Lung (tissue), 12 donors: Measurements from ENCODE around the gene ZNF71. TPM values are rescaled to one million over a fixed set of nuclear protein-coding genes. Genes with fewer than 3 reads are reported as not detected.

Source experiments
- ATAC-seq: fragments of 200-7000 bp; cut with Tn5 transposase; one replicate; pipeline ENCODE4 v1.9.1; 2020; ENCODE audit warnings: moderate number of reproducible peaks; ENCODE audit not compliant: insufficient read depth, low FRiP score
- DNase-seq, 3 donors: peaks; one replicate each; pipeline ENCODE4 v3.0.0-alpha.2; 2013 to 2017
- H3K27ac ChIP-seq, 2 donors: one replicate each; pipeline ENCODE4 v1.5.1; 2013; ENCODE audit warnings: mild to moderate bottlenecking in 2 of 2, moderate library complexity in 2 of 2, control low read depth in 1 of 2, inconsistent platforms in 1 of 2, low read depth in 1 of 2, low read length in 1 of 2
- H3K27me3 ChIP-seq, 3 donors: one replicate each; pipeline ENCODE4 v1.5.1; 2013; ENCODE audit warnings: low read length in 2 of 3; ENCODE audit not compliant: control insufficient read depth in 3 of 3, insufficient read depth in 3 of 3
- H3K36me3 ChIP-seq, 4 donors: one replicate each; pipeline ENCODE4 v1.5.1; 2013; ENCODE audit warnings: low read length in 4 of 4, mild to moderate bottlenecking in 1 of 4, moderate library complexity in 1 of 4; ENCODE audit not compliant: control insufficient read depth in 4 of 4, insufficient read depth in 4 of 4
- H3K4me1 ChIP-seq, 5 donors: one replicate each; pipeline ENCODE4 v1.5.1; 2013; ENCODE audit warnings: low read length in 5 of 5, mild to moderate bottlenecking in 2 of 5, moderate library complexity in 1 of 5; ENCODE audit not compliant: control insufficient read depth in 5 of 5, insufficient read depth in 5 of 5
- H3K4me3 ChIP-seq: one replicate; pipeline ENCODE4 v1.5.1; 2013; ENCODE audit warnings: mild to moderate bottlenecking, control low read depth, moderate library complexity
- H3K9ac ChIP-seq, 2 donors: one replicate each; pipeline ENCODE4 v1.5.1; 2013; ENCODE audit warnings: low read length in 2 of 2, control low read depth in 1 of 2; ENCODE audit not compliant: insufficient read depth in 1 of 2
- H3K9me3 ChIP-seq, 4 donors: one replicate each; pipeline ENCODE4 v1.5.1; 2013; ENCODE audit warnings: low read length in 3 of 4, mild to moderate bottlenecking in 1 of 4, moderate library complexity in 1 of 4; ENCODE audit not compliant: control insufficient read depth in 4 of 4, insufficient read depth in 3 of 4
- CTCF ChIP-seq: IDR thresholded peaks from 2 replicates; pipeline ENCODE4 v1.5.1; 2012; ENCODE audit warnings: mild to moderate bottlenecking; ENCODE audit errors: control extremely low read depth, extremely low read depth
- WGBS, 2 donors: extraction: QIAGEN DNeasy Blood & Tissue Kit; methylation state at CpG; one replicate each; pipeline ENCODE4 v1.1.7; 2013; 5-methylcytosine and 5-hydroxymethylcytosine counted together
- polyA plus RNA-seq, 2 donors: library from polyadenylated mRNA; stranded (reverse); fragments of 200-250 nt; gene quantifications; one replicate each; pipeline ENCODE4 v1.2.1, GENCODE V29; 2013
- total RNA-seq, 2 donors: library from RNA; depleted of rRNA in 1 of 2; stranded (reverse); fragments of >200 nt in 1 of 2; gene quantifications; one replicate each; pipeline ENCODE4 v1.2.1, GENCODE V29; 2014 to 2021
- donor health status: control.
- donor health status: control.
- donor health status: Bipolar disorder and iron deficiency.
- donor health status: healthy.
- donor health status: DM: yes; HTN: yes; CAD: no.

Gene ZNF71
- total and polyA plus RNA-seq, 4 donors, result 2.5 to 8.3 (median 5.8) TPM

- Histone ChIP-seq H3K27ac (no peak overlapping the region), H3K4me3 (no peak overlapping the region), H3K9me3 (peaks cover 21 to 69% (median 39%) of the 10 kb centered on the region in 4 donors), H3K36me3 (peaks cover 16 to 78% (median 65%) of the 10 kb centered on the region in 4 donors), H3K4me1 (peaks cover 0 to 7% (median 5%) of the 10 kb centered on the region in 5 donors), H3K9ac (no peak overlapping the region), H3K27me3 (no peaks in the 10 kb centered on the region)
- 48 to 72% methylated on average over 2 of the region's 2 CpGs for WGBS, 2 donors
- DNase-seq, result peak in 1 of 3 donors; percentile 26
- ATAC-seq, result no peak
- no peak for TF ChIP-seq CTCF
Observed at GRCh38 chr19:56572589-56572988, 22.5 kb upstream of the ZNF71 start.

GRCh38 chr19:56573914-56574313, 21.2 kb upstream of the ZNF71 start:
- Histone ChIP-seq H3K4me3 (no peak overlapping the region), H3K27me3 (no peaks in the 10 kb centered on the region), H3K27ac (no peak overlapping the region), H3K9me3 (peaks cover 27 to 72% (median 49%) of the 10 kb centered on the region in 4 donors), H3K9ac (no peak overlapping the region), H3K36me3 (peaks cover 16 to 87% (median 68%) of the 10 kb centered on the region in 4 donors), H3K4me1 (no peaks in the 10 kb centered on the region)
- 98% methylated on average over 3 of the region's 3 CpGs for WGBS, 2 donors
- ATAC-seq (no peak), DNase-seq (no peak)
- TF ChIP-seq CTCF, result no peak

- Histone ChIP-seq H3K4me1 (no peaks in the 10 kb centered on the region), H3K36me3 (peaks cover 7 to 65% (median 44%) of the 10 kb centered on the region in 4 donors), H3K4me3 (no peak overlapping the region), H3K9me3 (peaks cover 22 to 69% (median 49%) of the 10 kb centered on the region in 4 donors), H3K9ac (no peak overlapping the region), H3K27me3 (no peaks in the 10 kb centered on the region), H3K27ac (no peak overlapping the region)
- DNase-seq (no peak), ATAC-seq (no peak)
- WGBS, 2 donors, result 97 to 98% methylated on average over 11 of the region's 11 CpGs
- TF ChIP-seq CTCF, result no peak
Observed at GRCh38 chr19:56577719-56578602, 17.1 kb upstream of the ZNF71 start.
